Measurements from ENCODE around the gene CDC42BPG.

The CDC42BPG gene

GRCh38 chr11:64793271-64794160, 50.9 kb downstream of the CDC42BPG start:
- Histone ChIP-seq H3K9ac (ENCODE audit: low read length) (no peak overlapping the region), H3K4me2 (ENCODE audit: low read length) (no peak overlapping the region), H3K36me3 (replicated peaks; ENCODE audit: low read depth, low read length) (peaks cover 31% of the 10 kb centered on the region), H4K20me1 (ENCODE audit: insufficient read depth, low read length) (no peaks in the 10 kb centered on the region), H3K79me2 (ENCODE audit: low read length) (no peaks in the 10 kb centered on the region), H3K27ac (ENCODE audit: low read length) (no peak overlapping the region), H2AFZ (ENCODE audit: low read depth, low read length) (no peak overlapping the region), H3K4me3 (ENCODE audit: low read length) (no peak overlapping the region), H3K27me3 (ENCODE audit: low read depth, low read length) (no peaks in the 10 kb centered on the region), H3K9me3 (ENCODE audit: insufficient read depth, low read length) (no peaks in the 10 kb centered on the region), H3K4me1 (ENCODE audit: low read length) (no peaks in the 10 kb centered on the region)
- TF ChIP-seq EZH2phosphoT487 (IDR thresholded peaks at IDR 0.05; ENCODE audit: low read depth) (no peak), CTCF (IDR thresholded peaks at IDR 0.05; ENCODE audit: low read depth, low read length) (no peak)

GRCh38 chr11:64792482-64792881, 52.0 kb downstream of the CDC42BPG start:
- H2AFZ ChIP-seq (ENCODE audit: low read depth, low read length) = no peak overlapping the region
- TF ChIP-seq CTCF (IDR thresholded peaks at IDR 0.05; ENCODE audit: low read depth, low read length) (no peak), EZH2phosphoT487 (IDR thresholded peaks at IDR 0.05; ENCODE audit: low read depth) (no peak)

GRCh38 chr11:64791781-64792291, 52.6 kb downstream of the CDC42BPG start:
- H3K36me3 ChIP-seq (replicated peaks; ENCODE audit: low read depth, low read length) = peaks cover 30% of the 10 kb centered on the region
- no peak overlapping the region for H3K9ac ChIP-seq (ENCODE audit: low read length)
- no peak overlapping the region for H3K4me2 ChIP-seq (ENCODE audit: low read length)
- no peak overlapping the region for H3K4me3 ChIP-seq (ENCODE audit: low read length)
- H2AFZ ChIP-seq (ENCODE audit: low read depth, low read length) = no peak overlapping the region
- no peaks in the 10 kb centered on the region for H3K9me3 ChIP-seq (ENCODE audit: insufficient read depth, low read length)
- H3K4me1 ChIP-seq (ENCODE audit: low read length) = no peaks in the 10 kb centered on the region
- no peak for TF ChIP-seq CTCF (IDR thresholded peaks at IDR 0.05; ENCODE audit: low read depth, low read length)
- TF ChIP-seq EZH2phosphoT487 (IDR thresholded peaks at IDR 0.05; ENCODE audit: low read depth) = no peak
- no peaks in the 10 kb centered on the region for H4K20me1 ChIP-seq (ENCODE audit: insufficient read depth, low read length)
- no peaks in the 10 kb centered on the region for H3K27me3 ChIP-seq (ENCODE audit: low read depth, low read length)
- no peaks in the 10 kb centered on the region for H3K79me2 ChIP-seq (ENCODE audit: low read length)
- H3K27ac ChIP-seq (ENCODE audit: low read length) = no peak overlapping the region

More at GRCh38 chr11:64792482-64792881, 52.0 kb downstream of the CDC42BPG start:
- no peak overlapping the region for H3K9ac ChIP-seq (ENCODE audit: low read length)
- H3K27me3 ChIP-seq (ENCODE audit: low read depth, low read length) = no peaks in the 10 kb centered on the region
- H3K4me2 ChIP-seq (ENCODE audit: low read length) = no peak overlapping the region
- no peaks in the 10 kb centered on the region for H4K20me1 ChIP-seq (ENCODE audit: insufficient read depth, low read length)
- H3K9me3 ChIP-seq (ENCODE audit: insufficient read depth, low read length) = no peaks in the 10 kb centered on the region
- H3K79me2 ChIP-seq (ENCODE audit: low read length) = no peaks in the 10 kb centered on the region
- peaks cover 35% of the 10 kb centered on the region for H3K36me3 ChIP-seq (replicated peaks; ENCODE audit: low read depth, low read length)
- H3K4me1 ChIP-seq (ENCODE audit: low read length) = no peaks in the 10 kb centered on the region
- H3K27ac ChIP-seq (ENCODE audit: low read length) = no peak overlapping the region
- H3K4me3 ChIP-seq (ENCODE audit: low read length) = no peak overlapping the region

- H3K4me2 ChIP-seq (ENCODE audit: low read length) = no peak overlapping the region
- no peaks in the 10 kb centered on the region for H3K27me3 ChIP-seq (ENCODE audit: low read depth, low read length)
- no peaks in the 10 kb centered on the region for H4K20me1 ChIP-seq (ENCODE audit: insufficient read depth, low read length)
- no peaks in the 10 kb centered on the region for H3K9me3 ChIP-seq (ENCODE audit: insufficient read depth, low read length)
- no peak overlapping the region for H3K4me3 ChIP-seq (ENCODE audit: low read length)
- no peaks in the 10 kb centered on the region for H3K4me1 ChIP-seq (ENCODE audit: low read length)
- peaks cover 17% of the 10 kb centered on the region for H3K36me3 ChIP-seq (replicated peaks; ENCODE audit: low read depth, low read length)
- H3K27ac ChIP-seq (ENCODE audit: low read length) = no peak overlapping the region
- TF ChIP-seq EZH2phosphoT487 (IDR thresholded peaks at IDR 0.05; ENCODE audit: low read depth) (no peak), CTCF (IDR thresholded peaks at IDR 0.05; ENCODE audit: low read depth, low read length) (no peak)
- no peak overlapping the region for H3K9ac ChIP-seq (ENCODE audit: low read length)
- no peak overlapping the region for H2AFZ ChIP-seq (ENCODE audit: low read depth, low read length)
- H3K79me2 ChIP-seq (ENCODE audit: low read length) = no peaks in the 10 kb centered on the region
Measured at GRCh38 chr11:64790205-64791095, 54.0 kb downstream of the CDC42BPG start.

Data from OCI-LY3 (cell line).